Tibial nerve (tissue), 4 donors: ENCODE data around the gene ANO3.

Experiments
- EP300 ChIP-seq, 2 donors: sonication (generic); formaldehyde crosslinking; IDR thresholded peaks; one replicate each; pipeline ENCODE4 v1.6.1; 2017; ENCODE audit warnings: antibody characterized with exemption in 2 of 2, mild to moderate bottlenecking in 1 of 2
- POLR2A ChIP-seq, 2 donors: fragments of 450-650 bp; IDR thresholded peaks; one replicate each; pipeline ENCODE4 v1.6.1; 2017; ENCODE audit warnings: antibody characterized with exemption in 2 of 2, mild to moderate bottlenecking in 2 of 2, moderate library complexity in 2 of 2
- TF ChIP-seq, protein P1 (sequence below), 5 experiments: fragments of 200-600 bp in 3 of 5; fragments of 450-650 bp in 2 of 5; sonication (generic) in 3 of 5; IDR thresholded peaks; one replicate each; pipeline ENCODE4 v1.5.1; 2016 to 2019; ENCODE audit warnings: antibody characterized with exemption in 5 of 5, mild to moderate bottlenecking in 3 of 5, moderate library complexity in 2 of 5

DNA sequence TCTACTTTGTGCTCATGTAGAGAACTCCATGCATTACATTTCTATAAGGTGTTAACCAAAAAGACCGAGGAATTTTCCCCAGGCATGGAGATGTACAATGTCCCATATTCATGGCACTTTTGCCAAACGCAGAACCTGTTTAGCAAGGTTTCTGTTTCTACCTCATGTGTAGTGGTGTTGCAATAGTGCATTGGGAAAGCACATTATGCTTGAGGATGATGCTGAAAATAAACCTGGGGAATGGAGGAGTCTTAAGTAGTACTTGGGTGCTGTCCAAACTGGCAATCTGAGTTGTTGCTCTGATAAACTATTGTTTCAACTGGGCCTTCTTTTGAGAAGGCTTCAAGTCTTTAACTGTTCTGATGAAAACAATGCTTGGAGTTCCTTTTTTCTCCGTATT, 251.6 kb downstream of the ANO3 start:
- TF ChIP-seq, protein P1, sequence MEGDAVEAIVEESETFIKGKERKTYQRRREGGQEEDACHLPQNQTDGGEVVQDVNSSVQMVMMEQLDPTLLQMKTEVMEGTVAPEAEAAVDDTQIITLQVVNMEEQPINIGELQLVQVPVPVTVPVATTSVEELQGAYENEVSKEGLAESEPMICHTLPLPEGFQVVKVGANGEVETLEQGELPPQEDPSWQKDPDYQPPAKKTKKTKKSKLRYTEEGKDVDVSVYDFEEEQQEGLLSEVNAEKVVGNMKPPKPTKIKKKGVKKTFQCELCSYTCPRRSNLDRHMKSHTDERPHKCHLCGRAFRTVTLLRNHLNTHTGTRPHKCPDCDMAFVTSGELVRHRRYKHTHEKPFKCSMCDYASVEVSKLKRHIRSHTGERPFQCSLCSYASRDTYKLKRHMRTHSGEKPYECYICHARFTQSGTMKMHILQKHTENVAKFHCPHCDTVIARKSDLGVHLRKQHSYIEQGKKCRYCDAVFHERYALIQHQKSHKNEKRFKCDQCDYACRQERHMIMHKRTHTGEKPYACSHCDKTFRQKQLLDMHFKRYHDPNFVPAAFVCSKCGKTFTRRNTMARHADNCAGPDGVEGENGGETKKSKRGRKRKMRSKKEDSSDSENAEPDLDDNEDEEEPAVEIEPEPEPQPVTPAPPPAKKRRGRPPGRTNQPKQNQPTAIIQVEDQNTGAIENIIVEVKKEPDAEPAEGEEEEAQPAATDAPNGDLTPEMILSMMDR (IDR thresholded peaks at IDR 0.05), result no peak
- TF ChIP-seq POLR2A (IDR thresholded peaks at IDR 0.05), result no peak
- TF ChIP-seq EP300 (IDR thresholded peaks at IDR 0.05), result no peak
